Naive thymus-derived CD8-positive, alpha-beta T cell (primary cell): ENCODE results near the gene MCFD2. TPM values are rescaled to one million over a fixed set of nuclear protein-coding genes. Genes with fewer than 3 reads are reported as not detected.
"Not testable (repeated sequence)": the region's sequence is repeated elsewhere in the genome, so short reads cannot be mapped to it uniquely, and the experiment has no call there.

Source experiments
- ATAC-seq, 2 donors: fragments of 150-1000 bp; cut with Tn5 transposase in 1 of 2; sonication (Bioruptor Pico), chemical (Tn5 transposase) in 1 of 2; 1 replicate in 1 of 2; 2 replicates in 1 of 2; pipeline ENCODE4 v1.10.0; 2021; ENCODE audit warnings: mild to moderate bottlenecking in 2 of 2, moderate library complexity in 2 of 2
- POLR2A ChIA-PET: fragments of 350-600 bp; sonication (Branson Sonifier 250); formaldehyde crosslinking; loops from one replicate; lab custom pipeline; 2021; ENCODE audit warnings: antibody characterized with exemption; lab: Charles Lee
- DNase-seq, 10 donors: peaks; one replicate each; pipeline versions ENCODE4 v3.0.0 to v3.0.0-alpha.2; 2020 to 2022
- H3K27ac Mint-ChIP-seq, 10 donors: one replicate each; pipeline ENCODE4 v1.8.0; 2020 to 2022; ENCODE audit warnings: mild to moderate bottlenecking in 10 of 10, mixed read lengths in 10 of 10, moderate library complexity in 4 of 10, inconsistent platforms in 1 of 10
- H3K27me3 Mint-ChIP-seq, 5 donors: one replicate each; pipeline ENCODE4 v1.8.0; 2021 to 2022; ENCODE audit warnings: mixed read lengths in 5 of 5
- H3K36me3 Mint-ChIP-seq, 3 donors: one replicate each; pipeline ENCODE4 v1.8.0; 2020 to 2022; ENCODE audit warnings: mixed read lengths in 3 of 3, mild to moderate bottlenecking in 2 of 3, inconsistent platforms in 1 of 3
- H3K4me1 Mint-ChIP-seq, 4 donors: one replicate each; pipeline ENCODE4 v1.8.0; 2021 to 2022; ENCODE audit warnings: mixed read lengths in 4 of 4
- H3K4me3 Mint-ChIP-seq, 10 donors: one replicate each; pipeline ENCODE4 v1.8.0; 2020 to 2022; ENCODE audit warnings: mild to moderate bottlenecking in 10 of 10, mixed read lengths in 10 of 10, moderate library complexity in 6 of 10, inconsistent platforms in 1 of 10
- H3K9me3 Mint-ChIP-seq, 9 donors: one replicate each; pipeline ENCODE4 v1.8.0; 2020 to 2022; ENCODE audit warnings: mixed read lengths in 9 of 9, mild to moderate bottlenecking in 3 of 9, inconsistent platforms in 1 of 9, moderate library complexity in 1 of 9
- polyA plus RNA-seq, 3 donors: library from polyadenylated mRNA; unstranded; fragments of 300-500 nt; fragmentation: Illumina TruSeq; gene quantifications; one replicate each; pipeline ENCODE4 v1.2.3, GENCODE V29; 2021
- total RNA-seq, 8 experiments: library from RNA in 2 of 8; stranded (reverse) in 2 of 8; gene quantifications; one replicate each; pipeline ENCODE4 v1.2.3 and lab custom pipeline; 2021 to 2026

Gene MCFD2
- total and polyA plus RNA-seq, 5 experiments from 2014 or later: 23.5 to 42.4 (median 29.1) TPM

- Mint-ChIP-seq H3K27me3 (no peaks in the 10 kb centered on the region), H3K36me3 (peaks cover 0 to 18% (median 3%) of the 10 kb centered on the region in 3 donors), H3K4me3 (peak overlapping the region; percentile 91 to 98 (median 92)), H3K27ac (peak overlapping the region; percentile 84 to 99 (median 92)), H3K4me1 (peaks cover 32 to 63% (median 53%) of the 10 kb centered on the region in 4 donors), H3K9me3 (no peaks in the 10 kb centered on the region)
- ATAC-seq (no peak), DNase-seq (peak in 1 of 10 donors; percentile 12)
- POLR2A ChIA-PET: no interaction called here
Measured at GRCh38 chr2:46914578-46915230, 902 bp downstream of the MCFD2 start.

DNA sequence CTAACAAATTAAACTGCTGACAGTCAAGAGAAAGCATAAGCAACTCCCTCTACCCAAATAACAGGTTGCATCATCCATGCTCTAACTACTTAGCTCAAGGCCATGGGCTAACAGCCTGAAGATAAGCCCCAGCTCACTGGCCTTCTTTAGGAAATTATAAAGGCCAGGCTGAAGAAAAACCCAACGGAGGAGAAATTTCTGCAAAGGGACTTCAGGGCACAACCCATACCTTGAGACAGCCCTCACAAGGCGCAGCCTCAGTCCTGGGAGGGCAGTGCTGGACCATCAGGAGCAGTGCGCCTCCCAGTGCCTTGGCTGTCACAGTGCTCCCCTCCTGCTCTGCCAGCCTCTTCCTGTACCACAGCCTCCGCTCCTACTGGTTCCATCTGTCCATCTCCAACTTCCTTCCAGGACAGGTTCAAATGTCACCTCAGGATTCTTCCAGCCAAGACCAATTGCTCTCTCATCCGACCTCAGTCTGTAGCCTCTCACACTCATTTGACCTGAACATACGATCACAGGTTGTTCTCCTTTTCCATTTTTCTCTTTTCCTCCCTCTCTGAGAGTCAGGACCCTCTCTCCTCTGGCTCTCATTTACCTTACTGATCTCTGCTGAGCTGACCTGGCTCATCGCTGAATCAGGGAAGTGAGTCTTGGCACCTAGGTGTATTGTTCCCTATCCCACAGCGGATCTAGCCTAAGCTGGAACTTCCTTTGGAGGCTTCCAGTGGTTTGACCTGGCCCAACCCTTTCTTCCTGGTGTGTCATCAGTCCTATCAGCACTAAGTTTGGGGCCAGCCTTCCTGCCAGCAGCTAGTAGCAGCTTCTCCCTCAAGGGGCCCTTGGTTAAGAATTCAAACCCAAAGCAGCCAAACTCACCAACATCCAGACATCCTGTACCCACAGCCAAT lies 1.9 kb downstream of the MCFD2 start:
- POLR2A ChIA-PET: interaction anchor here (0.9 kb wide), 1 partner anchor 23 kb away, joined by 3 read pairs; no protein-coding TSS in a partner anchor
- H3K9me3 Mint-ChIP-seq: no peaks in the 10 kb centered on the region

GRCh38 chr2:46909771-46910419 lies 5.7 kb downstream of the MCFD2 start:
- H3K4me1 Mint-ChIP-seq: peaks cover 29 to 32% (median 30%) of the 10 kb centered on the region in 4 donors
- no peaks in the 10 kb centered on the region for H3K27me3 Mint-ChIP-seq
- H3K9me3 Mint-ChIP-seq: no peaks in the 10 kb centered on the region
- peak overlapping the region in 3 of 10 donors; percentile 8 to 65 (median 52) for H3K27ac Mint-ChIP-seq
- no peak for ATAC-seq
- no peak for DNase-seq
- POLR2A ChIA-PET: no interaction called here
- peaks cover 12 to 65% (median 23%) of the 10 kb centered on the region in 3 donors for H3K36me3 Mint-ChIP-seq
- H3K4me3 Mint-ChIP-seq: no peak overlapping the region

More for the DNA sequence above, 1.9 kb downstream of the MCFD2 start:
- ATAC-seq (no peak), DNase-seq (no peak)
- no peaks in the 10 kb centered on the region for H3K27me3 Mint-ChIP-seq
- peak overlapping the region; percentile 56 to 96 (median 92) for H3K4me3 Mint-ChIP-seq
- peaks cover 3 to 28% (median 7%) of the 10 kb centered on the region in 3 donors for H3K36me3 Mint-ChIP-seq
- peaks cover 40 to 58% (median 53%) of the 10 kb centered on the region in 4 donors for H3K4me1 Mint-ChIP-seq
- H3K27ac Mint-ChIP-seq: peak overlapping the region; percentile 19 to 99 (median 88)

- DNase-seq (no peak), ATAC-seq (no peak)
- Mint-ChIP-seq H3K9me3 (no peaks in the 10 kb centered on the region), H3K27ac (peak overlapping the region in 4 of 10 donors; percentile 21 to 76 (median 54)), H3K4me3 (no peak overlapping the region), H3K4me1 (peaks cover 21 to 25% (median 23%) of the 10 kb centered on the region in 4 donors), H3K36me3 (peaks cover 12 to 72% (median 24%) of the 10 kb centered on the region in 3 donors), H3K27me3 (no peaks in the 10 kb centered on the region)
- POLR2A ChIA-PET: no interaction called here
Measured at GRCh38 chr2:46909150-46909549, 6.5 kb downstream of the MCFD2 start.

DNA sequence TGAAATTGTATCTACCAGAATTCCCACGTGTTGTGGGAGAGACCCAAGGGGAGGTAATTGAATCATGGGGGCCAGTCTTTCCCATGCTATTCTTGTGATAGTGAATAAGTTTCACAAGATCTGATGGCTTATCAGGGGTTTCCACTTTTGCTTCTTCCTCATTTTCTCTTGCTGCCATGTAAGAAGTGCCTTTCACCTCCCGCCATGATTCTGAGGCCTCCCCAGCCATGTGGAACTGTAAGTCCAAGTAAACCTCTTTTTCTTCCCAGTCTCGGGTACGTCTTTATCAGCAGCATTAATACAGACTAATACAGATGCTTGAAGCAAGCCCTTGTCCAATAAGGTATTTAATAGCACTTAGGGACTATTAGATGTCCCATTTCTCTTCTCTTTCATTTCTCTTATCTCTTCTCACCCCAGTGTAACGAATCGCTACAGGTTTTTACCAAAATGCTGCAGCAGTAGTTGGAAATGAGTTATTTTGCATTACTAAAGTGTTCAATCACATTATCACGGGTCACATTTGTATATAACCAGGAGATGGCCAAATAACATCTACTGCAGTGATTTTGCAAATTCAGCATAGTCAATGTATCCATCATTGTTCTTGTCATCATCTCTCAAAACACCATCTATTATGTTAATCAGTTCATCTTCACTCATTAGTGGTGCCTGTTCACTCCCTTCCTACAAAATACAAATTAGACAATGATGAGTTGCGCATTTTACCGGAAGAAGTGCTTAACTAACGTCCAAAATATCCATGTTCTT lies 10.5 kb downstream of the MCFD2 start:
- POLR2A ChIA-PET, DNase-seq, H3K4me3 Mint-ChIP-seq, ATAC-seq, H3K27ac Mint-ChIP-seq, H3K9me3 Mint-ChIP-seq, H3K27me3 Mint-ChIP-seq: not testable (repeated sequence)
- peaks cover 9 to 18% (median 12%) of the 10 kb centered on the region in 4 donors for H3K4me1 Mint-ChIP-seq
- peaks cover 12 to 76% (median 20%) of the 10 kb centered on the region in 3 donors for H3K36me3 Mint-ChIP-seq

DNA sequence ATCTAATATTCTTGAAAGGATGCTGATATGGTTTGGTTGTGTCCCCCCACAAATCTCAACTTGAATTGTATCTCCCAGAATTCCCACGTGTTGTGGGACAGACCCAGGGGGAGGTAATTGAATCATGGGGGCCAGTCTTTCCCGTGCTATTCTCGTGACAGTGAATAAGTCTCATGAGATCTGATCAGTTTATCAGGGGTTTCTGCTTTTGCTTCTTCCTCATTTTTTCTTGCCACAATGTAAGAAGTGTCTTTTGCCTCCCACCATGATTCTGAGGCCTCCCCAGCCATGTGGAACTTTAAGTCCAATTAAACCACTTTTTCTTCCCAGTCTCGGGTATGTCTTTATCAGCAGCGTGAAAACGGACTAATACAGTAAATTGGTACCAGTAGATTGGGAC lies 12.6 kb downstream of the MCFD2 start:
- not testable (repeated sequence) for DNase-seq
- H3K27ac Mint-ChIP-seq: peak overlapping the region in 3 of 10 donors; percentile 18 to 69 (median 23)

GRCh38 chr2:46902465-46902864 lies 13.1 kb downstream of the MCFD2 start:
- Mint-ChIP-seq H3K4me3 (no peak overlapping the region), H3K27ac (peak overlapping the region in 2 of 10 donors; percentile 23 to 55), H3K4me1 (peaks cover 4 to 10% (median 5%) of the 10 kb centered on the region in 4 donors), H3K27me3 (no peaks in the 10 kb centered on the region), H3K9me3 (no peaks in the 10 kb centered on the region), H3K36me3 (peaks cover 5 to 51% (median 14%) of the 10 kb centered on the region in 3 donors)
- POLR2A ChIA-PET: no interaction called here
- ATAC-seq: no peak
- DNase-seq: no peak

More for the DNA sequence above, 12.6 kb downstream of the MCFD2 start:
- POLR2A ChIA-PET, H3K4me1 Mint-ChIP-seq, ATAC-seq, H3K4me3 Mint-ChIP-seq, H3K9me3 Mint-ChIP-seq, H3K27me3 Mint-ChIP-seq: not testable (repeated sequence)
- peaks cover 5 to 57% (median 14%) of the 10 kb centered on the region in 3 donors for H3K36me3 Mint-ChIP-seq

DNA sequence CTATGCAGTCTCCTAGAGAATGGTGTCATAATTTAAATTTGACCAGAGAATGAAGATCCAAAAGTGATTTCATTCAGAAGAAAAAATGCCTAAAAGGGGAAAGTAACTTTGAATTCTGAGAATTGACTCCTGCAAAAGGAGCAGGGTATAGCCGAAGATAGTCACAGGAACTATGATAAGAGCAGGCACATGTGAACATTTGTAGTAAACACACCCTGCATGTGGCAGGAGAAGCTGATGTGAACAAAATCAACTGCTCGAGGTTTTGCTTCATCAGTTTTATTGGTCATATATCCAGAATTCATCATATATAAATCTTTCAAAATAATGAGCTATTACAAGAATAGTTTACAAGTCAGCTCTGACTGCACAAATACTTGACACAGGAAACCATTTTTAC lies 14.0 kb downstream of the MCFD2 start:
- ATAC-seq: no peak
- H3K27ac Mint-ChIP-seq: peak overlapping the region in 1 of 10 donors; percentile 15
- H3K4me3 Mint-ChIP-seq: no peak overlapping the region
- peaks cover 5 to 43% (median 6%) of the 10 kb centered on the region in 3 donors for H3K36me3 Mint-ChIP-seq
- POLR2A ChIA-PET: no interaction called here
- DNase-seq: no peak
- peaks cover 4 to 10% (median 5%) of the 10 kb centered on the region in 4 donors for H3K4me1 Mint-ChIP-seq
- H3K27me3 Mint-ChIP-seq: no peaks in the 10 kb centered on the region
- H3K9me3 Mint-ChIP-seq: no peaks in the 10 kb centered on the region

DNA sequence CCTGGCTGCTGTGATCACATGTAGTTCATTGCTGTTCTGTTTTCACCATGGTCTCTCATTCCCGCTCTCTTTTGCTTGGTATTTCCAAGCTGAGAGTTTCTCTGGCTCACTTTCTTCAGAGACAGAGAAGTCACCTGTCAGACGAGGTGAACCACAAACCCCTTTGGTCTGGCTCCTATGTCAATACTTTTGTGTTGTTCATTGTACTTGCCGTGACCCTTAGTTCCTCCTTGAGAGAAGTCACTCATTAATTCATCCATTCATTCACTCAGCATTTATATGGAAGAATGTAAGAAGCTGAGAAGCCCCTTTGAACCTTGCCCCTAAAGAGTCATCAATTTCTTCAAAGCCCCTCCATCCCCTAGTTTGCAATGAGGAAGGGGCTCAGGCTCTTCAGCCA lies 15.2 kb downstream of the MCFD2 start:
- POLR2A ChIA-PET: no interaction called here
- no peak for ATAC-seq
- Mint-ChIP-seq H3K4me3 (no peak overlapping the region), H3K36me3 (peaks cover 5 to 32% (median 6%) of the 10 kb centered on the region in 3 donors), H3K9me3 (no peaks in the 10 kb centered on the region), H3K4me1 (peaks cover 4 to 10% (median 5%) of the 10 kb centered on the region in 4 donors), H3K27me3 (no peaks in the 10 kb centered on the region), H3K27ac (peak overlapping the region in 1 of 10 donors; percentile 24)
- DNase-seq: no peak

DNA sequence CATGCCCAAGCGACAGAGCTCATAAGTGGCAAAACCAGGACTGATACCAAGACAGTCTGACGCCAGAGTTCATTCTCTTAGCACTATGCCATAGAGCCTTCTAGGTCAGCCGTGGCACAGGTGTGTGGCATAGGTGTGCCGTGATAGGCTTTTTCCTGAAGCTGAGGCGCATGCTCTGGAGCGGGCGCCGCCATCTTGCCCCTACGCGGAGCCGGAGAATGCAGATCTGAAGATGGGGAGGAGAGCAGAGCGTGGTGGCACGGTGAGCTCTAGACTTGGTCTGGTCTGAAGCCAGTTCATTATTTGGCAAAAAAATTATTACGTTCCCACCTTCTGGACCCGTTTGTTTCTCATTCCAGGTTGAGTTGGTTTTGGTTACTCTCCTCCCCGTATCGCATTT lies 16.6 kb downstream of the MCFD2 start:
- no peak overlapping the region for H3K27ac Mint-ChIP-seq
- H3K4me3 Mint-ChIP-seq: no peak overlapping the region
- no peaks in the 10 kb centered on the region for H3K9me3 Mint-ChIP-seq
- H3K27me3 Mint-ChIP-seq: no peaks in the 10 kb centered on the region
- ATAC-seq (no peak), DNase-seq (no peak)
- H3K36me3 Mint-ChIP-seq: peaks cover 0 to 19% (median 0%) of the 10 kb centered on the region in 3 donors
- peaks cover 3 to 10% (median 5%) of the 10 kb centered on the region in 4 donors for H3K4me1 Mint-ChIP-seq
- POLR2A ChIA-PET: no interaction called here

- POLR2A ChIA-PET: no interaction called here
- DNase-seq (no peak), ATAC-seq (no peak)
- peak overlapping the region in 1 of 10 donors; percentile 2 for H3K27ac Mint-ChIP-seq
- H3K27me3 Mint-ChIP-seq: no peaks in the 10 kb centered on the region
- H3K36me3 Mint-ChIP-seq: peaks cover 0 to 8% (median 0%) of the 10 kb centered on the region in 3 donors
- H3K4me3 Mint-ChIP-seq: no peak overlapping the region
- H3K4me1 Mint-ChIP-seq: peaks cover 0 to 5% (median 2%) of the 10 kb centered on the region in 4 donors
- H3K9me3 Mint-ChIP-seq: no peaks in the 10 kb centered on the region
Measured at GRCh38 chr2:46898024-46898423, 17.6 kb downstream of the MCFD2 start.
